Breast epithelium (tissue), 4 donors: Measurements from ENCODE around the gene PIK3R1. TPM values are rescaled to one million over a fixed set of nuclear protein-coding genes. Genes with fewer than 3 reads are reported as not detected.
"Not testable (repeated sequence)": the region's sequence is repeated elsewhere in the genome, so short reads cannot be mapped to it uniquely, and the experiment has no call there.

Source experiments
- DNase-seq, 2 donors: peaks; one replicate each; pipeline ENCODE4 v3.0.0-alpha.2; 2019; ENCODE audit warnings: low spot score in 2 of 2
- H3K27ac ChIP-seq, 2 donors: fragments of 200-600 bp; sonication (generic) in 1 of 2; one replicate each; pipeline ENCODE4 v1.5.1; 2016 to 2019; ENCODE audit warnings: mild to moderate bottlenecking in 1 of 2
- H3K27me3 ChIP-seq, 2 donors: fragments of 200-600 bp; sonication (generic) in 1 of 2; one replicate each; pipeline versions ENCODE4 v1.5.1 to v1.6.0; 2017 to 2019; ENCODE audit warnings: control low read depth in 1 of 2, mild to moderate bottlenecking in 1 of 2
- H3K36me3 ChIP-seq: fragments of 200-600 bp; one replicate; pipeline ENCODE4 v1.5.1; 2019
- H3K4me1 ChIP-seq, 2 donors: fragments of 200-600 bp; sonication (generic); one replicate each; pipeline ENCODE4 v1.5.1; 2016 to 2019; ENCODE audit warnings: control low read depth in 1 of 2
- H3K4me3 ChIP-seq, 3 donors: fragments of 200-600 bp; sonication (generic); 1 replicate in 2 of 3; 2 replicates in 1 of 3; pipeline ENCODE4 v1.5.1; 2016 to 2019; ENCODE audit warnings: mild to moderate bottlenecking in 3 of 3, moderate library complexity in 2 of 3
- H3K9me3 ChIP-seq, 2 donors: fragments of 200-600 bp; sonication (generic) in 1 of 2; one replicate each; pipeline ENCODE4 v1.5.1; 2016 to 2019; ENCODE audit warnings: control low read depth in 1 of 2
- POLR2A ChIP-seq: fragments of 450-650 bp; IDR thresholded peaks from one replicate; pipeline ENCODE4 v1.6.1; 2016; ENCODE audit warnings: antibody characterized with exemption, mild to moderate bottlenecking, moderate library complexity
- POLR2AphosphoS5 ChIP-seq, 3 donors: sonication (generic); formaldehyde crosslinking; IDR thresholded peaks; one replicate each; pipeline ENCODE4 v1.6.1; 2017; ENCODE audit warnings: antibody characterized with exemption in 3 of 3
- intact Hi-C: fragments of 100-400 bp; cut with DNase I; formaldehyde crosslinking; loops from one replicate; pipeline ENCODE4 v1.15.1; 2023; ENCODE audit warnings: low total_unique reads
- total RNA-seq, 3 donors: library from RNA; depleted of rRNA; stranded (reverse); fragments of >200 nt; gene quantifications; one replicate each; pipeline ENCODE4 v1.1.0, GENCODE V29; 2016
- TF ChIP-seq, protein P1 (sequence below), 3 donors: fragments of 450-650 bp; IDR thresholded peaks; one replicate each; pipeline ENCODE4 v1.5.1; 2016 to 2017; ENCODE audit warnings: antibody characterized with exemption in 3 of 3, mild to moderate bottlenecking in 3 of 3, moderate library complexity in 3 of 3

PIK3R1 gene
- total RNA-seq, 3 donors from 2014 or later: 193 to 429 (median 275) TPM

- Histone ChIP-seq H3K9me3 (no peaks in the 10 kb centered on the region), H3K4me1 (peaks cover 0 to 24% of the 10 kb centered on the region in 2 donors), H3K36me3 (peaks cover 4% of the 10 kb centered on the region), H3K27ac (peak overlapping the region in 1 of 2 donors; percentile 10), H3K4me3 (peak overlapping the region in 1 of 3 donors; percentile 7), H3K27me3 (no peaks in the 10 kb centered on the region)
- intact Hi-C loops: no loop called here
- TF ChIP-seq, protein P1, sequence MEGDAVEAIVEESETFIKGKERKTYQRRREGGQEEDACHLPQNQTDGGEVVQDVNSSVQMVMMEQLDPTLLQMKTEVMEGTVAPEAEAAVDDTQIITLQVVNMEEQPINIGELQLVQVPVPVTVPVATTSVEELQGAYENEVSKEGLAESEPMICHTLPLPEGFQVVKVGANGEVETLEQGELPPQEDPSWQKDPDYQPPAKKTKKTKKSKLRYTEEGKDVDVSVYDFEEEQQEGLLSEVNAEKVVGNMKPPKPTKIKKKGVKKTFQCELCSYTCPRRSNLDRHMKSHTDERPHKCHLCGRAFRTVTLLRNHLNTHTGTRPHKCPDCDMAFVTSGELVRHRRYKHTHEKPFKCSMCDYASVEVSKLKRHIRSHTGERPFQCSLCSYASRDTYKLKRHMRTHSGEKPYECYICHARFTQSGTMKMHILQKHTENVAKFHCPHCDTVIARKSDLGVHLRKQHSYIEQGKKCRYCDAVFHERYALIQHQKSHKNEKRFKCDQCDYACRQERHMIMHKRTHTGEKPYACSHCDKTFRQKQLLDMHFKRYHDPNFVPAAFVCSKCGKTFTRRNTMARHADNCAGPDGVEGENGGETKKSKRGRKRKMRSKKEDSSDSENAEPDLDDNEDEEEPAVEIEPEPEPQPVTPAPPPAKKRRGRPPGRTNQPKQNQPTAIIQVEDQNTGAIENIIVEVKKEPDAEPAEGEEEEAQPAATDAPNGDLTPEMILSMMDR (IDR thresholded peaks at IDR 0.05): no peak
- TF ChIP-seq POLR2AphosphoS5 (IDR thresholded peaks at IDR 0.05) (no peak), POLR2A (no peak)
- no peak for DNase-seq
Observed at GRCh38 chr5:68231414-68232076, 16.0 kb downstream of the PIK3R1 start.

GRCh38 chr5:68232277-68232676 lies 16.7 kb downstream of the PIK3R1 start:
- Histone ChIP-seq H3K36me3 (peaks cover 4% of the 10 kb centered on the region), H3K27ac (peak overlapping the region; percentile 40 to 57), H3K9me3 (no peaks in the 10 kb centered on the region), H3K27me3 (no peaks in the 10 kb centered on the region), H3K4me3 (peak overlapping the region in 2 of 3 donors; percentile 19 to 26), H3K4me1 (peaks cover 0 to 24% of the 10 kb centered on the region in 2 donors)
- DNase-seq: no peak
- intact Hi-C loops: no loop called here
- TF ChIP-seq, protein P1 (IDR thresholded peaks at IDR 0.05): no peak
- no peak for TF ChIP-seq POLR2A
- no peak for TF ChIP-seq POLR2AphosphoS5 (IDR thresholded peaks at IDR 0.05)

GRCh38 chr5:68233075-68233474 lies 17.5 kb downstream of the PIK3R1 start:
- intact Hi-C loops: no loop called here
- H3K4me1 ChIP-seq: peaks cover 0 to 24% of the 10 kb centered on the region in 2 donors
- no peaks in the 10 kb centered on the region for H3K36me3 ChIP-seq
- no peaks in the 10 kb centered on the region for H3K27me3 ChIP-seq
- TF ChIP-seq, protein P1 (IDR thresholded peaks at IDR 0.05): no peak
- TF ChIP-seq POLR2AphosphoS5 (IDR thresholded peaks at IDR 0.05) (no peak), POLR2A (no peak)
- peak overlapping the region in 2 of 3 donors; percentile 10 to 18 for H3K4me3 ChIP-seq
- H3K27ac ChIP-seq: no peak overlapping the region
- H3K9me3 ChIP-seq: no peaks in the 10 kb centered on the region
- no peak for DNase-seq

DNA sequence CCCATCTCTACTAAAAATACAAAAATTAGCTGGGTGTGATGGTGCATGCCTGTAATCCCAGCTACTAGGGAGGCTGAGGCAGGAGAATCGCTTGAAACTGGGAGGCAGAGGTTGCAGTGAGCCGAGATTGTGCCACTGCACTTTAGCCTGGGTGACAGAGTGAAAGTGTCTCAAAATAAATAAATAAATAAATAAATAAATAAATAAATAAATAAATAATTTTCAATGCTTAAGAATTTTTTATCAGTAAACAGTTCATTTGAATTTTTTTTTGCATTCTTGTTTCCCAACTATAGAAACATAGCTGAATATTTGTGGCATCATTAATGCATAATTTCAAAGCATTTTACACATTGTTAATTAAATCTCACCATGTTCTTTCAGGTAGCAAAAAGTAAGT lies 19.7 kb downstream of the PIK3R1 start:
- H3K4me3 ChIP-seq, H3K27ac ChIP-seq, H3K27me3 ChIP-seq, intact Hi-C loops, H3K36me3 ChIP-seq, DNase-seq, H3K9me3 ChIP-seq: not testable (repeated sequence)
- H3K4me1 ChIP-seq: peaks cover 0 to 19% of the 10 kb centered on the region in 2 donors

DNA sequence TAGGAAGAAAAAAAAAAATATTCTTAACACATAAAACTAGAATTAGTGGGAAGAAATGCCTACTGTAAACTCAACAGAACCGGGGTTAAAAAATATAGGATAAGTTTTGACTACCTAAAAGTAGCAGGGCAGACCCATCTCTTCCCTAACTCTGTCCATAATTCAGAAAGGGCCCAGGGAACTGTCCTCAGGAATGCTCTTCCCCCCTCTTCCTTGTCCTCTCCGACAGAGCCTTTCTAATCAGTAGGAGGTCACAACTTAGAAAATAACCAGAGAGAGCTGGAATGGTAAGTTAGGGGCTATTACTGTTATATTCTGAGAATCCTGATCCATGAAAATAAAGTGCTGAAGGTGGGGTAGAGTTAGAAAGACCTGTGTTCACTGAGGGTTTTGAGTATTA lies 22.2 kb downstream of the PIK3R1 start:
- Histone ChIP-seq H3K4me1 (peaks cover 0 to 13% of the 10 kb centered on the region in 2 donors), H3K27me3 (no peaks in the 10 kb centered on the region), H3K36me3 (no peaks in the 10 kb centered on the region), H3K9me3 (no peaks in the 10 kb centered on the region), H3K4me3 (no peak overlapping the region), H3K27ac (peak overlapping the region; percentile 63 to 72)
- TF ChIP-seq POLR2AphosphoS5 (IDR thresholded peaks at IDR 0.05): no peak
- no peak for TF ChIP-seq POLR2A
- TF ChIP-seq, protein P1 (IDR thresholded peaks at IDR 0.05): no peak
- intact Hi-C loops: no loop called here
- DNase-seq: no peak
